BJ (cell line): Measurements from ENCODE around the gene STRN4. TPM values are rescaled to one million over a fixed set of nuclear protein-coding genes. Genes with fewer than 3 reads are reported as not detected.

Experiments
- CTCF ChIA-PET: fragments of 350-600 bp; formaldehyde crosslinking; extraction: SDS; loops from one replicate; lab custom pipeline; 2021; ENCODE audit warnings: antibody characterized with exemption, inconsistent platforms; lab: Yijun Ruan, JAX
- POLR2A ChIA-PET: fragments of 300-600 bp; sonication (Branson Sonifier 250); formaldehyde crosslinking; extraction: SDS; loops from one replicate; lab custom pipeline; 2021; ENCODE audit warnings: antibody characterized with exemption; lab: Charles Lee
- DNase-seq: peaks from one replicate; pipeline ENCODE4 v3.0.0-alpha.2; 2011; ENCODE audit warnings: low read depth
- H3K27me3 ChIP-seq: 2 replicates; pipeline ENCODE4 v1.6.0; 2011; ENCODE audit warnings: low read length; ENCODE audit not compliant: control insufficient read depth, insufficient read depth
- H3K36me3 ChIP-seq: 2 replicates; pipeline ENCODE4 v1.5.1; 2011; ENCODE audit warnings: low read length; ENCODE audit not compliant: control insufficient read depth, insufficient read depth
- H3K4me3 ChIP-seq: 2 replicates; pipeline ENCODE4 v1.5.1; 2011; ENCODE audit warnings: low read depth, mild to moderate bottlenecking, control low read depth, low read length
- CTCF ChIP-seq: IDR thresholded peaks from 2 replicates; pipeline ENCODE4 v1.5.1; 2011; ENCODE audit warnings: low read depth, mild to moderate bottlenecking, control low read depth, inconsistent platforms, low read length, moderate library complexity; ENCODE audit not compliant: insufficient read depth
- polyA plus RNA-seq: library from polyadenylated mRNA; depleted of rRNA; stranded (reverse); fragments of >200 nt; gene quantifications from 2 replicates; pipeline ENCODE4 v1.2.3, GENCODE V29; 2011

Gene STRN4
- polyA plus RNA-seq, 1 experiment, result 78.6 TPM

DNA sequence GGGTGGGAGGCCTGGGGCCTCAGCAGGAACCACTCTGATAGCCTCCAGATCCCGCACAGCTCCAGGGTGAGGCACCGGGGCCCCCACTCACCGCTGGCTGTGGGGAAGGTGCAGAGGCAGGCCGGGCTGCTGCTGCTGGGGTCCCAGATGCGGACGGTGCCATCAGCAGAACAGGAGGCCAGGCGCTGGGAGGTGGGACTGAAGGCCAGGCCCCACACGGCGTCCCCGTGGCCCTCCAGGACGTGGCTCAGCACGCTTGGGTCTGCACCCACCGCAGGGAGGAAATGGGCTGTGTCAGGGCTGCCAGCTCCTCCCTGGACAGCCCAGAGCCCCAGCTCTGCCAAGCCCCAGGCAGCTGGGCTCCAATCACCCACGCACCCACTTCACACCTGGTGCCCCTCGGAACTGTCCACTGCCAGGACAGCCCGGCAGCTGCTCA lies 23.2 kb downstream of the STRN4 start:
- TF ChIP-seq CTCF, result no peak
- ChIA-PET CTCF (no interaction called here), POLR2A (no interaction called here)
- peaks cover 58% of the 10 kb centered on the region for H3K36me3 ChIP-seq
- H3K4me3 ChIP-seq, result no peak overlapping the region
- no peak for DNase-seq
- no peaks in the 10 kb centered on the region for H3K27me3 ChIP-seq

GRCh38 chr19:46722421-46723022 lies 23.7 kb downstream of the STRN4 start:
- ChIA-PET CTCF (no interaction called here), POLR2A (no interaction called here)
- no peak overlapping the region for H3K4me3 ChIP-seq
- no peaks in the 10 kb centered on the region for H3K27me3 ChIP-seq
- DNase-seq, result no peak
- no peak for TF ChIP-seq CTCF
- peaks cover 53% of the 10 kb centered on the region for H3K36me3 ChIP-seq

- ChIA-PET CTCF (interaction anchor here (4.5 kb wide), 1 partner anchor 8 kb away, joined by 37 read pairs; no protein-coding TSS in a partner anchor), POLR2A (no interaction called here)
- Histone ChIP-seq H3K36me3 (peaks cover 51% of the 10 kb centered on the region), H3K27me3 (no peaks in the 10 kb centered on the region), H3K4me3 (no peak overlapping the region)
- no peak for DNase-seq
- no peak for TF ChIP-seq CTCF
Observed at GRCh38 chr19:46722004-46722380, 24.3 kb downstream of the STRN4 start.

DNA sequence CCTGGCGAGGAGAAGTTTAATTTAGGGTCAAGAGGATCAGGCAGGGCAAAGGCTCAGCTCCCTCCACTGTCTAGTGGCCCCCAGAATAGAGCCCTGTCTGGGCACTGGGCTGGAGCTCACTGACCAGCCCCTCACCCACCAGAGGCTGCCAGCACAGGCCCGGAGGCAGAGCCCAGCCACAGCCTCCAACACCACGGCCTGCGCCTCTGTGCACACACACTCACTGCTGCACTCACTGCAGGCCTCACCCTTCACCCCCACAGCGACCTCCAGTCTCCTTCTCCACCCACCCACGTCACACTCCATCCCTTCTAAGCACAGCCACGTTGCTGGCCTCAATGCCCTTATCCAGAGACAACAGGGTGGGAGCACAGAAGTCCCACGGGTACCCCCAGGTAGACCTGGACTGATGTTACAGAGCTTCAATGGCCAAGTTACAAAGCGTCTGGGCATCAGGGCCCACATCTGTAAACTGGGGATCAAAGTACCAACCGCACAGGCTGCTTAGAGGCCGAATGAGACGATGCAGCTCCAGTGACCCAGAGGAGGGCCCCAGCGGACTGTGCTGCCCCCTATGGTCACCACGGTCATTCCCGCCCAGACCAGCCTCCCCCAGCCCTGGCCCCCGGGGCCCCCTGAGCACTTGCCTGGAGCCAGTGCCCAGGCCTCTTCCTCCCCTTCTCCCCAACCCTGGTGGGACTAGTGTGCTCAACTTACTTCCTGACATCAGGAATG lies 24.8 kb downstream of the STRN4 start:
- CTCF ChIA-PET, result interaction anchor here (0.6 to 4.5 kb wide), 2 partner anchors 8 to 60 kb away, joined by 3 to 37 read pairs; partner anchors contain the start of gene DACT3
- Histone ChIP-seq H3K4me3 (no peak overlapping the region), H3K36me3 (peaks cover 48% of the 10 kb centered on the region), H3K27me3 (no peaks in the 10 kb centered on the region)
- POLR2A ChIA-PET, result no interaction called here
- DNase-seq, result no peak
- TF ChIP-seq CTCF, result 0 out of 2 replicates have a peak, but pooled peaks have one; percentile 16

DNA sequence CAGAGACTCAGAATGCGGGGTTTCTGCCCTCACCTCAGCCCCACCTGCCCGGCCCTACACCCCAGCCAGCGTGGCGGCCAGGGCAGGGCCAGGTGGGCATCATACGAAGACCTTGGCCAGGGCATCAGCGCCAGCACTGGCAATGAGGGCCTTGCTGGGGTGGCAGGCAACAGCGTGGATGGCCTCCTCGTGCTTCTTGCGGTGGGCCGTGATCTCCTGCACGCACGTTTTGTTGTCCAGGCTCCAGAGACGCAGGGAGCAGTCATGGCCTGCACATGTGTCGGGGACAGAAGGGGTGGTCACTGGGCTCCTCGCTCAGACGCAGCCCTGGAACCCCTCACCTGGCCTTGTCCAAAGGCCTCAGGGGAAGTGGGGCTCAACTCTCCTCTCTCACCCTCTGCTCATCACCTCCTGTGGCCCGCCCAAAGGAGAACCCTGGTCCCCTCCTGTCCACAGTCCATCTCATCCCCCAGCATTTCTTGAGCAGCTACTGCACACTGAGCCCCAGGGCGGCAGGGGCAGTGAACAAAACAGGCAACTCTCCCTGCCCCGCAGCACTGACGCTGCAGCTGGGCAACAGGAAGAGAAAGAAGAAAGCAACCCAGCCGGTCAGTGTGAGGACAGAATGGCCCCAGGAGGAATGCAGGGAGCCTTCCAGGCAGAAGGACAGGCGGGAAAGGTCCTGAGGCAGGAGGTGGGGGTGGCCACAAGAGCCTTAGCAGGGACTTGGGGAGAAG lies 25.6 kb downstream of the STRN4 start:
- CTCF ChIA-PET, result interaction anchor here (4.5 kb wide), 1 partner anchor 9 kb away, joined by 37 read pairs; no protein-coding TSS in a partner anchor
- no peak for TF ChIP-seq CTCF

More for the DNA sequence above, 25.6 kb downstream of the STRN4 start:
- POLR2A ChIA-PET, result no interaction called here
- Histone ChIP-seq H3K36me3 (peaks cover 42% of the 10 kb centered on the region), H3K27me3 (no peaks in the 10 kb centered on the region), H3K4me3 (no peak overlapping the region)
- no peak for DNase-seq
